IMR-90 (cell line): ENCODE measurements around the gene RUFY2. TPM values are rescaled to one million over a fixed set of nuclear protein-coding genes. Genes with fewer than 3 reads are reported as not detected.

ENCODE experiments used
- ATAC-seq: fragments of 200-7000 bp; cut with Tn5 transposase; 2 replicates; pipeline ENCODE4 v1.9.1; 2020; ENCODE audit warnings: low read depth, mild to moderate bottlenecking, moderate library complexity
- BruUV-seq: library from RNA; stranded (reverse); fragments of 400-500 nt; replicated peaks from 2 replicates; lab custom pipeline; 2021; lab: Mats Ljungman, UMichigan
- CTCF ChIA-PET: fragments of 300-600 bp; formaldehyde crosslinking; extraction: SDS; loops from one replicate; lab custom pipeline; 2021; ENCODE audit warnings: antibody characterized with exemption; lab: Yijun Ruan, JAX
- POLR2A ChIA-PET: fragments of 300-600 bp; sonication (Branson Sonifier 250); formaldehyde crosslinking; loops from one replicate; lab custom pipeline; 2022; ENCODE audit warnings: antibody characterized with exemption; ENCODE audit not compliant: unreplicated experiment; lab: Charles Lee
- DNase-seq: peaks from one replicate; pipeline ENCODE4 v3.0.0; 2013
- H2AFZ ChIP-seq: replicated peaks from 2 replicates; pipeline ENCODE3; 2013; ENCODE audit warnings: low read length, mild to moderate bottlenecking; ENCODE audit not compliant: poor library complexity
- H2AK5ac ChIP-seq: 2 replicates; pipeline ENCODE4 v1.6.1; 2013; ENCODE audit warnings: low read depth, low read length, inconsistent platforms
- H2AK9ac ChIP-seq: replicated peaks from 2 replicates; pipeline ENCODE3; 2013; ENCODE audit warnings: mild to moderate bottlenecking, low read depth, low read length, moderate library complexity; ENCODE audit not compliant: poor library complexity
- H2BK120ac ChIP-seq: 2 replicates; pipeline ENCODE4 v1.6.1; 2013; ENCODE audit warnings: low read depth, low read length, inconsistent platforms
- H2BK15ac ChIP-seq: 3 replicates; pipeline ENCODE4 v1.6.1; 2013; ENCODE audit warnings: low read depth, low read length, inconsistent platforms
- H2BK20ac ChIP-seq: 2 replicates; pipeline ENCODE4 v1.6.1; 2013; ENCODE audit warnings: low read depth, mild to moderate bottlenecking, inconsistent platforms, low read length, moderate library complexity
- H2BK5ac ChIP-seq: 2 replicates; pipeline ENCODE4 v1.6.1; 2013; ENCODE audit warnings: mild to moderate bottlenecking, low read depth, low read length, inconsistent platforms; ENCODE audit not compliant: poor library complexity, severe bottlenecking
- H3K14ac ChIP-seq: replicated peaks from 2 replicates; pipeline ENCODE4 v1.6.1; 2013; ENCODE audit warnings: low read depth, low read length, inconsistent platforms
- H3K18ac ChIP-seq: 2 replicates; pipeline ENCODE4 v1.6.1; 2013; ENCODE audit warnings: low read depth, low read length, control low read depth
- H3K23ac ChIP-seq: 2 replicates; pipeline ENCODE4 v1.6.1; 2013; ENCODE audit warnings: low read depth, low read length, inconsistent platforms
- H3K27ac ChIP-seq: 2 replicates; pipeline ENCODE4 v1.5.1; 2013; ENCODE audit warnings: mild to moderate bottlenecking, control low read depth, low read length; ENCODE audit not compliant: insufficient read depth
- H3K27me3 ChIP-seq: 2 replicates; pipeline ENCODE4 v1.6.1; 2013; ENCODE audit warnings: low read length; ENCODE audit not compliant: control insufficient read depth, insufficient read depth
- H3K36me3 ChIP-seq: 2 replicates; pipeline ENCODE4 v1.6.1; 2013; ENCODE audit warnings: low read length, mixed read lengths; ENCODE audit not compliant: control insufficient read depth, insufficient read depth
- H3K4ac ChIP-seq: 2 replicates; pipeline ENCODE4 v1.6.1; 2013; ENCODE audit warnings: low read depth, low read length, inconsistent platforms
- H3K4me1 ChIP-seq: 2 replicates; pipeline ENCODE4 v1.6.1; 2013; ENCODE audit warnings: low read length, mixed read lengths; ENCODE audit not compliant: control insufficient read depth, insufficient read depth
- H3K4me2 ChIP-seq: 2 replicates; pipeline ENCODE4 v1.6.1; 2013; ENCODE audit warnings: low read depth, mild to moderate bottlenecking, control low read depth, low read length, moderate library complexity
- H3K4me3 ChIP-seq: 2 replicates; pipeline ENCODE4 v1.5.1; 2013; ENCODE audit warnings: low read depth, mild to moderate bottlenecking, control low read depth, low read length, moderate library complexity; ENCODE audit not compliant: insufficient read depth
- H3K56ac ChIP-seq: 2 replicates; pipeline ENCODE4 v1.6.1; 2013; ENCODE audit warnings: low read length, inconsistent platforms; ENCODE audit not compliant: insufficient read depth; ENCODE audit errors: extremely low read depth
- H3K79me1 ChIP-seq, 2 experiments: 2 replicates each; pipeline ENCODE4 v1.6.1; 2013; ENCODE audit warnings: low read length in 2 of 2, inconsistent platforms in 1 of 2, low read depth in 1 of 2
- H3K9ac ChIP-seq: 2 replicates; pipeline ENCODE4 v1.6.1; 2013; ENCODE audit warnings: low read depth, low read length, control low read depth
- H3K9me1 ChIP-seq: 2 replicates; pipeline ENCODE4 v1.6.1; 2013; ENCODE audit warnings: low read length, inconsistent platforms; ENCODE audit not compliant: insufficient read depth
- H3K9me3 ChIP-seq: 2 replicates; pipeline ENCODE4 v1.6.1; 2013; ENCODE audit warnings: low read length; ENCODE audit not compliant: control insufficient read depth, insufficient read depth
- H4K20me1 ChIP-seq: 2 replicates; pipeline ENCODE4 v1.6.1; 2013; ENCODE audit warnings: low read length, inconsistent platforms; ENCODE audit not compliant: insufficient read depth
- H4K5ac ChIP-seq: 2 replicates; pipeline ENCODE4 v1.6.1; 2013; ENCODE audit warnings: mild to moderate bottlenecking, low read depth, low read length, control low read depth
- H4K8ac ChIP-seq, 2 experiments: 2 replicates each; pipeline ENCODE4 v1.6.1; 2013; ENCODE audit warnings: low read depth in 2 of 2, low read length in 2 of 2, control low read depth in 1 of 2, inconsistent platforms in 1 of 2
- H4K91ac ChIP-seq: 2 replicates; pipeline ENCODE4 v1.6.1; 2013; ENCODE audit warnings: low read depth, low read length, inconsistent platforms; ENCODE audit not compliant: insufficient read depth
- BHLHE40 ChIP-seq: fragments of 150-350 bp; IDR thresholded peaks from 2 replicates; pipeline ENCODE4 v1.6.1; 2016; ENCODE audit warnings: mild to moderate bottlenecking, low read depth, low read length
- CEBPB ChIP-seq: IDR thresholded peaks from 2 replicates; pipeline ENCODE4 v1.6.1; 2012; ENCODE audit warnings: low read depth, low read length, improper control_type of control experiment
- CHD1 ChIP-seq: IDR thresholded peaks from 2 replicates; pipeline ENCODE4 v1.6.1; 2012; ENCODE audit warnings: low read depth, low read length, improper control_type of control experiment
- ELK1 ChIP-seq: fragments of 150-350 bp; IDR thresholded peaks from 2 replicates; pipeline ENCODE4 v1.6.1; 2016; ENCODE audit warnings: low read depth, mild to moderate bottlenecking, low read length, moderate library complexity, borderline replicate concordance
- FOS ChIP-seq: fragments of 150-350 bp; IDR thresholded peaks from 2 replicates; pipeline ENCODE4 v1.6.1; 2016; ENCODE audit warnings: low read depth, low read length
- MAFK ChIP-seq: IDR thresholded peaks from 2 replicates; pipeline ENCODE4 v1.6.1; 2012; ENCODE audit warnings: low read depth, low read length, improper control_type of control experiment
- MAZ ChIP-seq: IDR thresholded peaks from 2 replicates; pipeline ENCODE4 v1.6.1; 2012; ENCODE audit warnings: low read depth, mild to moderate bottlenecking, low read length, improper control_type of control experiment, moderate library complexity, borderline replicate concordance
- MXI1 ChIP-seq: IDR thresholded peaks from 2 replicates; pipeline ENCODE4 v1.6.1; 2012; ENCODE audit warnings: low read depth, mild to moderate bottlenecking, low read length, moderate library complexity, borderline replicate concordance
- NFE2L2 ChIP-seq: fragments of 150-350 bp; IDR thresholded peaks from 2 replicates; pipeline ENCODE4 v1.6.1; 2016; ENCODE audit warnings: low read depth, mild to moderate bottlenecking, low read length
- POLR2A ChIP-seq: IDR thresholded peaks from 2 replicates; pipeline ENCODE4 v1.6.1; 2012; ENCODE audit warnings: mild to moderate bottlenecking, low read depth, low read length
- RAD21 ChIP-seq: IDR thresholded peaks from 2 replicates; pipeline ENCODE4 v1.6.1; 2012; ENCODE audit warnings: low read length, improper control_type of control experiment
- RCOR1 ChIP-seq: IDR thresholded peaks from 2 replicates; pipeline ENCODE4 v1.6.1; 2012; ENCODE audit warnings: mild to moderate bottlenecking, low read length, improper control_type of control experiment; ENCODE audit not compliant: insufficient replicate concordance
- RFX5 ChIP-seq: IDR thresholded peaks from 2 replicates; pipeline ENCODE4 v1.8.0; 2012; ENCODE audit warnings: low read depth, mild to moderate bottlenecking, low read length, moderate library complexity
- SMC3 ChIP-seq: fragments of 150-350 bp; IDR thresholded peaks from 2 replicates; pipeline ENCODE4 v1.6.1; 2016; ENCODE audit warnings: low read depth, mild to moderate bottlenecking, antibody characterized with exemption, low read length, moderate library complexity
- USF2 ChIP-seq: fragments of 150-350 bp; IDR thresholded peaks from 2 replicates; pipeline ENCODE4 v1.6.1; 2017; ENCODE audit warnings: mild to moderate bottlenecking, antibody characterized with exemption, low read length, low read depth
- dilution Hi-C: fragments of 300-500 bp; cut with HindIII; formaldehyde crosslinking; loops from one replicate; pipeline ENCODE4 v1.14.3; 2018; ENCODE audit warnings: low sequenced_read_pairs; ENCODE audit not compliant: unreplicated experiment
- in situ Hi-C: fragments of 300-500 bp; cut with MboI; formaldehyde crosslinking; loops from 3 replicates; pipeline ENCODE4 v1.14.3; 2019; ENCODE audit warnings: low sequenced_read_pairs, inconsistent platforms, mixed read lengths
- intact Hi-C: fragments of 100-400 bp; cut with micrococcal nuclease; formaldehyde crosslinking; loops from 2 replicates; pipeline ENCODE4 v1.10.0; 2022
- polyA plus RNA-seq, 3 experiments: library from polyadenylated mRNA; depleted of rRNA; stranded (reverse); fragments of >200 nt; gene quantifications; 2 replicates each; pipeline ENCODE4 v1.2.3, GENCODE V29; 2012; ENCODE audit warnings: low replicate concordance in 1 of 3
- total RNA-seq: library from RNA; depleted of rRNA; stranded (reverse); fragments of >200 nt; gene quantifications from 2 replicates; pipeline ENCODE4 v1.2.3, GENCODE V29; 2012
- TF ChIP-seq, protein P1 (sequence below): conservative IDR thresholded peaks from 2 replicates; pipeline ENCODE4 v1.5.1; 2012; ENCODE audit warnings: mild to moderate bottlenecking, low read depth, low read length, improper control_type of control experiment

RUFY2 gene
- total and polyA plus RNA-seq, 2 of the 4 experiments (the other 2 are of a cell fraction) = 6.7 to 6.8 TPM

- Histone ChIP-seq H3K9me3 (no peaks in the 10 kb centered on the region), H3K56ac (no peak overlapping the region), H2BK120ac (no peak overlapping the region), H2BK15ac (no peak overlapping the region), H4K91ac (no peak overlapping the region), H2AK5ac (no peak overlapping the region), H4K5ac (no peak overlapping the region), H3K4me3 (no peak overlapping the region), H3K4me2 (no peak overlapping the region), H2AFZ (no peak overlapping the region), H3K9me1 (no peaks in the 10 kb centered on the region), H2BK20ac (no peak overlapping the region), H4K8ac (no peak overlapping the region), H3K18ac (no peak overlapping the region), H3K4me1 (no peaks in the 10 kb centered on the region), H2AK9ac (no peak overlapping the region), H3K79me1 (no peaks in the 10 kb centered on the region), H3K23ac (no peak overlapping the region), H3K4ac (no peak overlapping the region), H3K36me3 (no peaks in the 10 kb centered on the region), H4K20me1 (no peaks in the 10 kb centered on the region), H3K27ac (no peak overlapping the region), H2BK5ac (no peak overlapping the region), H3K27me3 (no peaks in the 10 kb centered on the region), H3K9ac (no peak overlapping the region), H3K14ac (no peak overlapping the region)
- ATAC-seq = no peak
- intact Hi-C loops = no loop called here
- DNase-seq = no peak
- BruUV-seq = no TSS peak
- dilution Hi-C loops = no loop called here
- ChIA-PET CTCF (no interaction called here), POLR2A (no interaction called here)
- TF ChIP-seq MXI1 (no peak), RCOR1 (no peak), CHD1 (no peak), MAFK (no peak), SMC3 (no peak), USF2 (no peak), RAD21 (no peak), POLR2A (no peak), RFX5 (no peak), CEBPB (no peak), NFE2L2 (no peak), FOS (no peak), BHLHE40 (no peak), MAZ (no peak), ELK1 (no peak)
- TF ChIP-seq, protein P1, sequence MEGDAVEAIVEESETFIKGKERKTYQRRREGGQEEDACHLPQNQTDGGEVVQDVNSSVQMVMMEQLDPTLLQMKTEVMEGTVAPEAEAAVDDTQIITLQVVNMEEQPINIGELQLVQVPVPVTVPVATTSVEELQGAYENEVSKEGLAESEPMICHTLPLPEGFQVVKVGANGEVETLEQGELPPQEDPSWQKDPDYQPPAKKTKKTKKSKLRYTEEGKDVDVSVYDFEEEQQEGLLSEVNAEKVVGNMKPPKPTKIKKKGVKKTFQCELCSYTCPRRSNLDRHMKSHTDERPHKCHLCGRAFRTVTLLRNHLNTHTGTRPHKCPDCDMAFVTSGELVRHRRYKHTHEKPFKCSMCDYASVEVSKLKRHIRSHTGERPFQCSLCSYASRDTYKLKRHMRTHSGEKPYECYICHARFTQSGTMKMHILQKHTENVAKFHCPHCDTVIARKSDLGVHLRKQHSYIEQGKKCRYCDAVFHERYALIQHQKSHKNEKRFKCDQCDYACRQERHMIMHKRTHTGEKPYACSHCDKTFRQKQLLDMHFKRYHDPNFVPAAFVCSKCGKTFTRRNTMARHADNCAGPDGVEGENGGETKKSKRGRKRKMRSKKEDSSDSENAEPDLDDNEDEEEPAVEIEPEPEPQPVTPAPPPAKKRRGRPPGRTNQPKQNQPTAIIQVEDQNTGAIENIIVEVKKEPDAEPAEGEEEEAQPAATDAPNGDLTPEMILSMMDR = no peak
- in situ Hi-C loops = no loop called here
These were observed 28.7 kb upstream of the RUFY2 start for GRCh38 chr10:68435803-68436202.
